Neutrophil (primary cell): Measurements from ENCODE around the gene ACTL8.

ENCODE experiments used
- H3K27ac ChIP-seq: fragments of 200-600 bp; sonication (generic); 2 replicates; pipeline ENCODE4 v1.5.1; 2016; ENCODE audit warnings: mild to moderate bottlenecking, moderate library complexity
- H3K27me3 ChIP-seq: fragments of 200-600 bp; sonication (generic); 2 replicates; pipeline ENCODE4 v1.6.0; 2016; ENCODE audit warnings: mild to moderate bottlenecking
- H3K36me3 ChIP-seq: fragments of 200-600 bp; sonication (generic); 2 replicates; pipeline ENCODE4 v1.5.1; 2017
- H3K4me1 ChIP-seq, 2 experiments: fragments of 200-600 bp in 1 of 2; sonication (generic) in 1 of 2; 1 replicate in 1 of 2; 2 replicates in 1 of 2; pipeline versions ENCODE4 v1.5.1 to v1.6.1; 2013 to 2016; ENCODE audit warnings: low read depth in 1 of 2, low read length in 1 of 2, mild to moderate bottlenecking in 1 of 2, moderate library complexity in 1 of 2; ENCODE audit not compliant: control insufficient read depth in 1 of 2, insufficient read depth in 1 of 2
- H3K4me3 ChIP-seq, 2 experiments: fragments of 200-600 bp in 1 of 2; sonication (generic) in 1 of 2; 1 replicate in 1 of 2; 2 replicates in 1 of 2; pipeline ENCODE4 v1.5.1; 2013 to 2016; ENCODE audit warnings: low read depth in 1 of 2, low read length in 1 of 2, mild to moderate bottlenecking in 1 of 2, moderate library complexity in 1 of 2
- H3K9me3 ChIP-seq: fragments of 200-600 bp; sonication (generic); 2 replicates; pipeline ENCODE4 v1.5.1; 2016
- CTCF ChIP-seq: fragments of 200-600 bp; sonication (generic); IDR thresholded peaks from 2 replicates; pipeline ENCODE4 v1.5.1; 2016; ENCODE audit warnings: antibody characterized with exemption

Gene ACTL8

GRCh38 chr1:17861685-17862084 lies 106.6 kb downstream of the ACTL8 start:
- Histone ChIP-seq H3K9me3 (no peaks in the 10 kb centered on the region), H3K4me1 (no peaks in the 10 kb centered on the region), H3K4me3 (no peak overlapping the region), H3K27ac (no peak overlapping the region), H3K27me3 (no peaks in the 10 kb centered on the region), H3K36me3 (no peaks in the 10 kb centered on the region)
- TF ChIP-seq CTCF: no peak

GRCh38 chr1:17862121-17862520 lies 107.0 kb downstream of the ACTL8 start:
- no peaks in the 10 kb centered on the region for H3K36me3 ChIP-seq
- H3K27me3 ChIP-seq: no peaks in the 10 kb centered on the region
- TF ChIP-seq CTCF: no peak
- H3K4me3 ChIP-seq: no peak overlapping the region
- no peaks in the 10 kb centered on the region for H3K9me3 ChIP-seq
- H3K4me1 ChIP-seq: no peaks in the 10 kb centered on the region
- no peak overlapping the region for H3K27ac ChIP-seq

- Histone ChIP-seq H3K4me3 (no peak overlapping the region), H3K36me3 (no peaks in the 10 kb centered on the region), H3K9me3 (no peaks in the 10 kb centered on the region), H3K27ac (no peak overlapping the region), H3K27me3 (no peaks in the 10 kb centered on the region), H3K4me1 (no peaks in the 10 kb centered on the region)
- no peak for TF ChIP-seq CTCF
Measured at GRCh38 chr1:17865912-17866739, 111.0 kb downstream of the ACTL8 start.

GRCh38 chr1:17866740-17867029 lies 111.6 kb downstream of the ACTL8 start:
- Histone ChIP-seq H3K4me1 (no peaks in the 10 kb centered on the region), H3K27ac (no peak overlapping the region), H3K9me3 (no peaks in the 10 kb centered on the region), H3K36me3 (no peaks in the 10 kb centered on the region), H3K27me3 (no peaks in the 10 kb centered on the region), H3K4me3 (no peak overlapping the region)
- TF ChIP-seq CTCF: no peak

GRCh38 chr1:17867470-17867869 lies 112.3 kb downstream of the ACTL8 start:
- H3K4me1 ChIP-seq: no peaks in the 10 kb centered on the region
- H3K27me3 ChIP-seq: no peaks in the 10 kb centered on the region
- TF ChIP-seq CTCF: no peak
- no peaks in the 10 kb centered on the region for H3K9me3 ChIP-seq
- H3K36me3 ChIP-seq: no peaks in the 10 kb centered on the region
- no peak overlapping the region for H3K4me3 ChIP-seq
- no peak overlapping the region for H3K27ac ChIP-seq

GRCh38 chr1:17869815-17870214 lies 114.7 kb downstream of the ACTL8 start:
- Histone ChIP-seq H3K36me3 (no peaks in the 10 kb centered on the region), H3K4me3 (no peak overlapping the region), H3K27me3 (no peaks in the 10 kb centered on the region), H3K9me3 (no peaks in the 10 kb centered on the region), H3K27ac (no peak overlapping the region), H3K4me1 (no peaks in the 10 kb centered on the region)
- TF ChIP-seq CTCF: no peak
